ENCODE measurements around the gene PIGH.
"Not testable (repeated sequence)": the region's sequence is repeated elsewhere in the genome, so short reads cannot be mapped to it uniquely, and the experiment has no call there.

PIGH gene

GRCh38 chr14:67599698-67600561 is at the start of gene PIGH:
Gene PIGH (minus strand): TSS chr14:67600268. CDS start chr14:67600203, 65 bp downstream.
- DNase-seq (ENCODE audit: low read depth, low spot score) = peak; percentile 29
- H3K27ac ChIP-seq = peak within 1 kb of the TSS; percentile 59

DNA sequence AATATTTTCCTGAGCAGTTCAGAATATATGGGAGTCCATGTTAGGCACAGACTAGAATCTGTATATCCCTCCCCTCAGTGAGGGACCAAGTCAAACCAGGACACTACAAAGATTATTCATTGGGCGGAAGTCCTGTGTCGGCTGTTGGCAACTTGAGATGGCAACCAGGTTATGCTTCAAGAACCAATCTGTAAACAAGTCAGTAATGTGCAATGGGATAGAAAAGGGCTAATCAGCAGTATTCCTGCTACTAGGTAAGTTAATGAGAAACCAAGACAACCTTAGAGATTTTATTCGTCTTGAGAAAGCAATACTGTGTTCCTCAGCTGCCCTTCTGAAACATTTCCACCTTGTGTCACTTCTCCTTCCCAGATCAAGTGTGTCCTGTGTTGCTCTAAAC is 46.1 kb upstream of the PIGH start:
- H3K27ac ChIP-seq = no peak overlapping the region
- DNase-seq (ENCODE audit: low read depth, low spot score) = no peak

- H3K27ac ChIP-seq = no peak overlapping the region
- no peak for DNase-seq (ENCODE audit: low read depth, low spot score)
Observed at GRCh38 chr14:67645414-67645813, 45.3 kb upstream of the PIGH start.

DNA sequence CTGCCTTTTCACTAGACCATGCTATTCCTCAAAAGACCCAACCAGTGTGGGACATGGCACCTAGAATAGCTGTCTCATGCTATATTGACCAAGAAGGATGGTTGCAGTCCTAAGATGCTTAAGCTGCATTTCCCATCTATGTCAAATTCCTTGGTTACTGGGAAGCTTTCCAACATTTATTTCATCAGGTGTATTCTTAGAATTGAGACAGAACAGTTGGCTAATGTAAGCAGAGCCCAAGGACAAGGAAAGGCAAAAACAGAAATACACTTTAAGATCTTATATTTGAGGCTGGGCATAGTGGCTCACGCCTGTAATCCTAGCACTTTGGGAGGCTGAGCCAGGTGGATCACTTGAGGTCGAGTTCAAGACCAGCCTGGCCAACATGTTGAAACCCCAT is 44.4 kb upstream of the PIGH start:
- DNase-seq (ENCODE audit: low read depth, low spot score) = no peak
- peak overlapping the region; percentile 11 for H3K27ac ChIP-seq

DNA sequence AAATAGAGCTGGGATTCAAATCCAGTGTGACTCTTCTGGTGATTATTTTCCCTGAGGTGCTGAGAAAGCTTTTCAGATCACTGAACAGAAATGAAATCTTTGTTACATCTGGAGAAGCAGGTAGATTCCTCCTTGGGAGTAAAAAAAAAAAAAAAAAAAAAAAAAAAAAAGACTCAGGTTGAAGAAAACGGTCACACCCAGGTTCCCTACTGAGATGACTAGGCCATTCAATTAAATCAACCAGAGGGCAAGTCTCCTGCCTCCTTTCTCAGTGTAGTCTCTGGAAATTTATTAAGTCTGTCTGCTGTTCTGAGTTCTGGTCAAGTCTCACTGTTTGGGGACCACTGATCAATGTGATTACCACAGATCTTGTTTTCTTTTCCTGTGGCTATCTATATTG is 43.6 kb upstream of the PIGH start:
- peak overlapping the region; percentile 11 for H3K27ac ChIP-seq
- DNase-seq (ENCODE audit: low read depth, low spot score) = no peak

DNA sequence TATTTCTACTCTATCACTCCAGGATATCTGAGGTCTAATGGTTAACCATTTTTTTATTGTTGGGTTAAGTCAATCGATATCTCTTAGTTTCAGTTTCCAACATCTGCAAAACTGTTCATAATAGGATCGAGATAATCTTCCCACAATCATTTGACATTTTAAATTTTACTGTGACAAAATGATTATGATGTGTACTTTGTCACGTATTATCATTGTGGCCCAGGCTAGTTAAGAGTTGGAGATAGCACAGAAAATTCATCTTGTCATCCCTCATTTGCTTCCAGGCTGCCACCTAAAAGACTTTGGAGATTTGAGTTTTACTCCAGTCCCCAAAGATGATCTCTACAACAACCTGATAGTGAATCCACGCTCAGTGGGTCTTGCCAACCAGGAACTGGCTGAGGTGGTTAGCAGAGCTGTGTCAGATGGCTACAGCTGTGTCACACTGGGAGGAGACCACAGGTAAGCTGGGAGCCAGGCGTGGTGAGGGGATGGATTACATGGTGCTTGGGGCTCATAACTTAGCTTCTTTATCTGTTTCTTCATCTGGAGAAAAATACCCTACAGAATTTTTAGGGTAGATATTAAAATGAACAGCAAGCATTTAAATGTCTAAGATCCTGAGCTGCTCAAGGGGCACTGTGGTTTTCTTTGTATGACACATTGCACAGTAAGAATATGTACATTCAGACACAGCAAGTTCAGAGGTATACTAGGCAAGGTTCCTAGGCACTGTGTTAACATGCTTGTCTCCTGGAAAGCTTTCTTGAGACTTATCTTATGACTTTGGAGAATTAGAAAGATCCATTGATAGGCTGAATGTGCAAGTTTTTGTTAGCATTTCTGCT is 42.1 kb upstream of the PIGH start:
- DNase-seq (ENCODE audit: low read depth, low spot score) = no peak
- H3K27ac ChIP-seq = no peak overlapping the region

- no peak overlapping the region for H3K27ac ChIP-seq
- DNase-seq (ENCODE audit: low read depth, low spot score) = no peak
Observed at GRCh38 chr14:67641480-67641879, 41.4 kb upstream of the PIGH start.

- H3K27ac ChIP-seq = no peak overlapping the region
- no peak for DNase-seq (ENCODE audit: low read depth, low spot score)
Observed at GRCh38 chr14:67638642-67639041, 38.6 kb upstream of the PIGH start.

GRCh38 chr14:67636361-67636919 is 36.4 kb upstream of the PIGH start:
- peak overlapping the region; percentile 82 for H3K27ac ChIP-seq
- no peak for DNase-seq (ENCODE audit: low read depth, low spot score)

- no peak for DNase-seq (ENCODE audit: low read depth, low spot score)
- H3K27ac ChIP-seq = no peak overlapping the region
Observed at GRCh38 chr14:67633451-67634147, 33.5 kb upstream of the PIGH start.

DNA sequence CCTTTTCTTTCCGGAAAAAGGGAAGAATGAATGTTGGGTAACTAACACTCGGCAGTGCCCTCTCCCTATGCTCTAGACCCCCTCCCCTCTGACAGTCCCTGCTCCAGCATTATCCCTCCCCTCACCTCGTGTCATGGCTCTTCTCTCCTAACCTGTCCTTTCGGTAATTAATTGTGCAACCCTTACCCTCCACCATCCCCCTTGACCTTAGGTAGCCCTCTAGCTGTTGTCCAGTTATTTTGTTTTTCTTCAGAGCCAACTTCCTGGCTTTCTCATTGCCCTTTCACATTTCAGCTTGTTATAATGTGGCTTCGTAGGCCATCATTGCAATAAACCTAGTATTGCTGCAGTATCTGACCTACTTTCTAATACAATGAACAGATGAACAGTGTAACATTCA is 30.9 kb upstream of the PIGH start:
- H3K27ac ChIP-seq = no peak overlapping the region
- DNase-seq (ENCODE audit: low read depth, low spot score) = no peak

- no peak overlapping the region for H3K27ac ChIP-seq
- no peak for DNase-seq (ENCODE audit: low read depth, low spot score)
Observed at GRCh38 chr14:67630186-67630585, 30.1 kb upstream of the PIGH start.

DNA sequence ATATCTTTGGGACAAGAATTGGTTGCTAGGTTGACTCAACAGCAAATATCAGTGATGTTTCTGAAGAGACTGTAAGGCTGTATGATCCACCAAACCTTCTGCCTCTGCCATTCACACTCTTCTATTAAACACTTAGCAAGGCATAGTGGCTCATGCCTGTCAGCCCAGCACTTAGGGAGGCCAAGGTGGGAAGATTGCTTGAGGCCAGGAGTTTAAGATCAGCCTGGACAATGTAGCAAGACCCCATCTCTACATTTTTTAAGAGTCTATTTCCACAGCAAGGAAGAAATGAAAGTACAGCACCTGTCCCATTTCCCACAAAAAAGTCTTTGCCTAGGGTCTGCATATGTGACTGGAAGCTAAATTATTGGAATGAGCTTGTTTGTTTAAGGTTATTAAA is 27.5 kb upstream of the PIGH start:
- no peak overlapping the region for H3K27ac ChIP-seq
- DNase-seq (ENCODE audit: low read depth, low spot score) = no peak

DNA sequence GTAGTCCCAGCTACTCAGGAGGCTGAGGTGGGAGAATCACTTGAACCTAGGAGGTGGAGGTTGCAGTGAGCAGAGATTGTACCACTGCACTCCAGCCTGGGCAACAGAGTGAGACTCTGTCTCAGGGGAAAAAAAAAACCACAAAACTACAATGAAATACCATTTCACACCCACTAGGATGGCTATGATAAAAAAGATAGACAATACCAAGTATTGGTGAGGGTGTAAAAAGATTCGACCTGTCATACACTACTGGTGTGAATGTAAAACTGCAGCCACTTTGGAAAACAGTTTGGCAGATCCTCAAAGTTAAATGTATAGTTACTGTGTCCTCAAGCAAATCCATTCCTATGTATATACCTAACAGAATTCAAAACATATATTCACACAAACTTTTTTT is 26.1 kb upstream of the PIGH start:
- not testable (repeated sequence) for DNase-seq (ENCODE audit: low read depth, low spot score); H3K27ac ChIP-seq

DNA sequence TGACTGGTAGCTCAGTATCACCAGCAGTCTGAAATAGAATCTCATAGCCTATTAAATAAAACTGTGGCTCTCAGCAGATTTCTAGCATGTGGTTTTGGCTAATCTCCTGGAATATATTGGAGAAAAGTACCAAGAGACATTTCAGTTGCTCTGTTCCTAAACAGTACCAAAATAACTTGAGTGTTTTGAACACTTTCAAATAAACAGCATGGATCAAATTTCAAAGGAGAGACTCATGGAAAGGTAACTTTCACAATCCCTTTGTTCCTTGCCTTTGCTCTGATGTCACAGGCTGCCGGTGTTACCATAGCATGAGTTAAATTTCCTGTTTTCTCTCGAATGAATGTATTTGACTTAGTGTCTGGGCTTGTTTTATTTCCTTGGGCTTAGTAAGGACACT is 23.0 kb upstream of the PIGH start:
- DNase-seq (ENCODE audit: low read depth, low spot score) = peak; percentile 92
- H3K27ac ChIP-seq = peak overlapping the region; percentile 93

- H3K27ac ChIP-seq = peak overlapping the region; percentile 93
- peak; percentile 39 for DNase-seq (ENCODE audit: low read depth, low spot score)
Observed at GRCh38 chr14:67622675-67623074, 22.6 kb upstream of the PIGH start.

DNA sequence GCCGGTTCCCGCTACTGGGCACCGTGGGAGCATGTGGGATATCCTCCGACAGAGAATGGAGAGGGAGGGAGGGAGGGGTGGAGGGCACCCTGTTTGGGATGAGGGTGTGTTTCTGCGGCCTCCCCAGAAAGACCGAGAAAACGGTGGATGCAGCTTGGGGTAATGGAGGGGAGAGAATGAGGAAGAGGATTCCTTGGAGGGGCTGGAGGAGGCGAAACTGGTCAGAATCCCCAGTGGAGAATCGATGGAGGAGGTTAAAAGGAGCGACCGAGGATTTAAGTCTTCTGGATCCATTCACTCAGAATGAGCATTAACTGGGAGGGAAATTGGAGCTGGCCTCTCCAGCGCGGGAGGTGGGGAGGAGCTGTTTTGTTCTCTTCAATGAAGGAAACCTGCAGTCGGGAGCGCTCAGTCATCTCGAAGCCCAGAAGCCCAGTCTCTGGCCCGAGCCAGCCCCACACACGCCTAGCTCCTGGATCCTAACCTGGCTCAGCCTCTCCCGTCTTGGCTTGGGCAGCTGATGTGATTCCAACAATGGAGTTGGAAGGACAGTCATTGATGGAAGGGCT is 20.2 kb upstream of the PIGH start:
- peak overlapping the region; percentile 52 for H3K27ac ChIP-seq
- no peak for DNase-seq (ENCODE audit: low read depth, low spot score)

DNA sequence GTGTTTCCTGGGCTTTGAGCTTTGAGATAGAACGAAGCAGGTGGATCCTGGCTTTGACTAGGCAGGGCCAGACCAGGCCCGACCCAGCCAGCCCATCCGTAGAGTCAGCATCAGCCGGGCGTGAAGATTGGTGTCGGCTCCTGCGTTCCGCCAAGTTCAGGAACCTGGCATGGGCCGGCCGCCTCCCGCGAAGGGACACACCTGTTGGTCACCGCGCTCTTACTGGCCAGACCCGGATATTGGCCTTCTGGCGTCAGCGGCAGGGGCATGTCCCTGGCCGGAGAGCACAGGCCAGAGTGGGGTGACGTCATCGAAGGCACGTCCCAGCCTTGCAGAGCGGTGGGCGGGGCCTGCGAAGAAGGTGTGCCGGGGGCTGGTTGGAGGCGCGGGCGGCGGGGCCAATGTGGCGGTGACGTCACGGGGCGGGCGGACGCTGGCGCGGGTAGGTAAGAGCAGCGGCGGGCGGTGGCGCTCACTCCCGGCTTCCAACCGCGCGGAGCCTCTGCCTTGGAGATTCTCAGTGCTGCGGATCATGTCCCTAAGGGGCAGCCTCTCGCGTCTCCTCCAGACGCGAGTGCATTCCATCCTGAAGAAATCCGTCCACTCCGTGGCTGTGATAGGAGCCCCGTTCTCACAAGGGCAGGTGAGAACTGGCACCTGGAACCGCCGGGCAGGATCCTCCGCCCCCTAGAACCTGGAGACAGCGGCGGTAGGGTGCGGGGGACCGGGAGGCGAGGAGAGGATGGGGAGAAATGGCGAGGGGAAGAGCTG is 19.6 kb upstream of the PIGH start, which contains the start of gene ARG2:
TSS of gene ARG2 (plus strand) at position 475 of the 771 bp plus-strand sequence. CDS start at position 533, 58 bp downstream.
- H3K27ac ChIP-seq = peak within 1 kb of the TSS; percentile 52

DNA sequence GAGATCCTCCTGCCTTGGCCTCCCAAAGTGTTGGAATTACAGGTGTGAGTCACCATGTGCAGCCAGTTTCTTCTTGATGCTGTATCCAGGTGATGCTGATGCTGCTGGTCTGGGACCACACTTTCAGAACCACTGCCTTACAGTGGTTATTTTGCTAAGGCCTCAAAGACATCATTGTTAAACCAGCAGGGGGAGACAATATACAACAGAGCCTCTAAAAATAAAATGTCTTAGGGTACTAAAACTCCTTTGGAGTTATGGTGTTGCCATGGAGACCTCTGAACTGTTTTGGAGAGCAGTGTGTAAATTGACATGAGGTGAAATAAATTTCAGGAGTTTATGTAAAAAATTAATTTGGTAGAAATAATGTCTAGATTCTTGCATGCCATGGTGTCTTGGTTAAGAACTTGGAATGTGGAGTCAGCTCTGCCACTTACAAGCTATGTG is 18.6 kb upstream of the PIGH start:
- peak overlapping the region; percentile 52 for H3K27ac ChIP-seq
- DNase-seq (ENCODE audit: low read depth, low spot score) = peak; percentile 20

More for the DNA sequence above, 19.6 kb upstream of the PIGH start, which contains the start of gene ARG2:
- DNase-seq (ENCODE audit: low read depth, low spot score) = peak; percentile 75

Data from epithelial cell of prostate (primary cell).